Left cardiac atrium (tissue), 4 donors: Measurements from ENCODE around the gene COBLL1. TPM values are rescaled to one million over a fixed set of nuclear protein-coding genes. Genes with fewer than 3 reads are reported as not detected.
A peak's percentile ranks its signal among the peaks of the same experiment; 100 is the strongest.

ENCODE experiments used
- ATAC-seq, 2 donors: fragments of 200-7000 bp; cut with Tn5 transposase; one replicate each; pipeline ENCODE4 v1.9.1; 2020; ENCODE audit warnings: mild to moderate bottlenecking in 2 of 2, moderate library complexity in 2 of 2
- DNase-seq: peaks from one replicate; pipeline ENCODE4 v3.0.0-alpha.2; 2020
- intact Hi-C, 2 donors: fragments of 100-400 bp; cut with DNase I; formaldehyde crosslinking; loops; one replicate each; pipeline versions ENCODE4 v1.14.1 to v1.15.1; 2022 to 2023
- total RNA-seq, 2 donors: library from RNA; stranded (reverse); fragmentation: NEBNext Ultra II Directional; extraction: Animal tissue kit (Norgen Biotek cat#: 25700); gene quantifications; one replicate each; pipeline ENCODE4 v1.2.1, GENCODE V29; 2021
- donor health status: DM: no; HTN: yes; CAD: no.
- donor health status: DM: no; HTN: yes; CAD: no; lungs with severe emphysema.
- donor health status: DM: yes; HTN: yes; CAD: no.
- donor health status: Dilated cardiomyopathy.

Gene COBLL1
- total RNA-seq, 2 donors from 2014 or later, result 13.9 to 18.0 TPM

GRCh38 chr2:164675687-164676086 lies 165.9 kb downstream of the COBLL1 start:
- ATAC-seq (peak; percentile 76 to 79), DNase-seq (peak; percentile 22)
- intact Hi-C loops, result no loop called here

GRCh38 chr2:164675027-164675426 lies 166.6 kb downstream of the COBLL1 start:
- DNase-seq (no peak), ATAC-seq (no peak)
- intact Hi-C loops, result no loop called here

DNA sequence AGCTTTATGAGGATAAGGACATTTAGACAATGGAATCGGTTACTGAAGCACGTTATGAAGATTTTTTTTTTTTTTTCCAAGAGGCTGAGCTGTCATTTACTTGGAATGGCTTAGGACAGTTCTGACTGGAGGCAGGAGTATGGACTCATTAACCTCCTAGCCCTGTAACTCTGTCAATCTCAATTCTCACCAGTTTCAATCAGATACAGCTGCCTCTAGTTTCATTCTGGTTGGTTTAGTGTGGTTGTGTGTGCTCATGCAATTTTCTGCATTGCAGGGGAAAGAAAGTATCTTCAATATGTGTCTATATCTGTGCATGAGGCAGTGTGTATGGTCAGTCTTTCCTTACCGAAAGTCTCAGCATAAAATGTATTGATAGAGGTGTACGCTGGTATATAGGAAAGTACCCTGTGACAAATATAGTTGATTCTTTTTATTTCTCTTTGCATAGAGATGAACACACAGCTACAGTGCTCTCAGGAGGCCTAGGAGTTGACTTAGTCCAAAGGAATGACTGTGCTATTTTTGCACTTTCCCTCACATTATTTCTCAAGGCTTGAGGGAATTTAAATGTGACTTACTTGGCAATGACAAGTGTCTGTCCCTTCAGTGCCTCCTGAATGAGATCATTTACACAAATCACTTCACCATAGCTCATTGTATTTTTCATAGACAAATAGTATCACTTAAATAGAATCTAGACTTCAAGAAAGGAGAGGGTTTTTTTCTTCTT lies 169.8 kb downstream of the COBLL1 start:
- ATAC-seq, result peak; percentile 47 to 64
- intact Hi-C loops, result no loop called here
- no peak for DNase-seq

- no peak for ATAC-seq
- no peak for DNase-seq
- intact Hi-C loops, result no loop called here
Measured at GRCh38 chr2:164669291-164669690, 172.3 kb downstream of the COBLL1 start.

DNA sequence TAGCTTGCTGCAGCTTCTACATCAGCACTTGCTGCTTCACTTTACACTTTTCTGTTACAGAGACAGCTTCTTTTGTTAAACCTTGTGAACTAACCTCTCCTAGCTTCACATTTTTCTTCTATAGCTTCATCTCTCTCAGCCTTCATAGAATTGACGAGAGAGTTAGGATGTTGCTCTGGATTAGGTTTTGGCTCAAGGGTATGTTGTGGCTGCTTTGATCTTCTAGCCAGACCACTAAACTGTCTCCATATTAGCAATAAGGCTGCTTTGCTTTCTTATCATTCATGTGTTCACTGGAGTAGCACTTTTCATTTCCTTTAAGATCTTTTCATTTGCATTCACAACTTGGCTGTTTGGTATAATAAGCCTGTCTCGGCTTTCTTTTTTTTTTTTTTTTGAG lies 174.1 kb downstream of the COBLL1 start:
- intact Hi-C loops, result no loop called here
- no peak for ATAC-seq
- DNase-seq, result no peak

DNA sequence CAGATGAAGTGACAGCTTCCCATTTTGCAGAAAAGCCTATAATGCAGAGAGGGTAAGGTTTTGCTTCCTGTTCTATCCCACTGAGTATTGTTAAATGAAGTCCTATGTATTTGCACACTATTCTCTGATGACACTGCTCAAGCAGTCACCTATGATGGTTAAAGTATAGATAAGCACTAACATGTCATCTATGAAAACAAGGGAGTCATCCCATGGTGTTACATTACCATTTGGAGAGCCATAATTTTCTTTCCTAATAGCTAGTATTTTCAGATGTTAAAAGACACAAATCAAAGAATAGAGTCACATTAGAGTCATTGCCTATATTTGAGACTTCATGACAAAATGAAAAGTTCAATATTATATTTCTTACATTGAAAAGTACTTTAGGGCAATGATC lies 177.6 kb downstream of the COBLL1 start:
- no peak for DNase-seq
- no peak for ATAC-seq
- intact Hi-C loops, result no loop called here

DNA sequence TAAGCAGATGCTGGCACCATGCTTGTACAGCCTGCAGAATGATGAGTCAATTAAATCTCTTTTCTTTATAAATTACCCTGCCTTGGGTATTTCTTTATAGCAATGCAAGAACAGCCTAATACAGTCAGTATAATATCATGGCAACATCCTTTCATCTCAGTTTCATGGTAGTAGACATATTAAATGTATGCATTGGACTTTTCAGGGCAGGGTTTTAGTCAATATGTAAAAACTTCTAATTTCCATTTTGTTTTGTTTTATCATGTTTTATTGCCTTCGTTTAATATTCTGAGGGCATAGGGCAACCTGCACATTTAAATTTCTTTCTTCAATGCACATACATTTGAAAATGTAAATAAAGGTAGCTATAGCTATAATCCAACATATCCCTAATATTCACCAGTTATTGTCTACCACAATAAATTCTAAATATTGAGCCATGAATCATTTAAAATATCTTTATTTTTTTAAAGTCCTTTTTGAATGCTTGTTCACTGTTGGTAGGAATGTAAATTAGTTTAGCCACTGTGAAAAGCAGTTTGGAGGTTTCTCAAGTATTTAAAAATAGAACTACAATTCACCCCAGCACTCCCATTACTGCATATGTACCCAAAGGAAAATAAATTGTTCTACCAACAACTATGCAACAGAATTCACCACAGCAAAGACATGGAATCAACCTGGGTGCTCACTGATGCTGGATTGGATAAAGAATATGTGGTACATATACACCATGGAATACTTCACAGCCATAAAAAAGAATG lies 178.6 kb downstream of the COBLL1 start:
- no peak for DNase-seq
- ATAC-seq, result no peak
- intact Hi-C loops, result no loop called here

DNA sequence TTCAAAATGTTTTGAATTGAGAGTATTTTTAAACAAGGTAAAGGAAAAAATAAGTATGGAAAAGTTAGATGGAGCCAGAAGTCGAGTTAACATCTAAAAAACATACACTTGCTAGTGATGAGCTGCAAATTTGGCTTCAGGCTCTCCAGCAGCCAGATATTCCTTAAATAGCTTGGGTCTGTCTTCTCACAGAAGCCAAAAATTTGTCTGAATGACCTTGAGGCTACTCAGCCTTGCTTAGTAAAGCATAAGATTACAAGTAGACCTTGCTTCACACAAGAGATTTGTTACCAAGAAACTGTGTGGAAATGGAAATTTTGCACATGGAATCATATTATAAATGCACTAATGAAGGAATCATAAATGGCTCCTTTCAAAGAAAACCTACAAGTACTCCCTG lies 179.6 kb downstream of the COBLL1 start:
- DNase-seq (no peak), ATAC-seq (peak; percentile 71 to 96)
- intact Hi-C loops, result no loop called here

DNA sequence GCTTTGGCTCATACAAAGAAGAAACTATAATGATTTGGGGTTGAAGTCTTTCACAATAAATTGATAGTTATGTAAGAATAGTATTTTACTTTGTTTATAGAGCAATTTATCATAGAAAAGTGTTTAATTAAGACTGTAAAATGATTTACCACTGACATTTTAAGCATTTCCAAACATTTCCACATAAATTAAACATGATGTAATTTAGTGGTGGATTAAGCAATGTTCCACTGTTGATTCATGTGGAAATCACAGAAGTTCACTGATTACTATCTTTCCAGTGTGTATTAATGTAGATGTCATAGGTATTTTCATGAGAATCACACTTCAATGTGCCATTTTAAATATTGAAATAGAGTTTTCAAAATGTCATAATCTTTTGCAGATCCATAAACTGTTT lies 180.3 kb downstream of the COBLL1 start:
- DNase-seq, result no peak
- intact Hi-C loops, result no loop called here
- ATAC-seq, result no peak

GRCh38 chr2:164657129-164657528 lies 184.5 kb downstream of the COBLL1 start:
- ATAC-seq, result peak in 1 of 2 donors; percentile 58
- intact Hi-C loops, result no loop called here
- no peak for DNase-seq

GRCh38 chr2:164655750-164656149 lies 185.9 kb downstream of the COBLL1 start:
- no peak for DNase-seq
- intact Hi-C loops, result no loop called here
- ATAC-seq, result no peak

DNA sequence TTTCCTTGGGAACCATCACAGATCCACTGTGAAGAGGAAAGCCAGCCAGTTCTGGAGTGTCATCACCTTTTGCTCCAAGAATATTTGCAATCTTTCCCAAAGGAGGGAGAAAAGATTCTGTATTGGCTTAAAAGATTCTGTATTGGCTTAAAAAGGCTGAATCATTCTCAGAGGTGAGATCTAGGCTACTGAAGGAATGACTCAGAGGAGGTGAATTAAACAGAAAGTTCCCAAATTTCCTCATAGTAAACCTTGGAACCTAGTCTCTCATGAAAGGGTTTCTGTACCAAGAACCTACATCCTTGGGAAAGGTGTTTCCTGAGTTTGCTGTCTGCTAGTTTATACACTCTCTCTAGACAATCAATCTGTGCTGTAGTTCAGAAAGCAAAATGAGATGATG lies 186.3 kb downstream of the COBLL1 start:
- no peak for DNase-seq
- intact Hi-C loops, result no loop called here
- ATAC-seq, result no peak

GRCh38 chr2:164651361-164651760 lies 190.3 kb downstream of the COBLL1 start:
- intact Hi-C loops, result no loop called here
- DNase-seq (no peak), ATAC-seq (peak in 1 of 2 donors; percentile 68)

DNA sequence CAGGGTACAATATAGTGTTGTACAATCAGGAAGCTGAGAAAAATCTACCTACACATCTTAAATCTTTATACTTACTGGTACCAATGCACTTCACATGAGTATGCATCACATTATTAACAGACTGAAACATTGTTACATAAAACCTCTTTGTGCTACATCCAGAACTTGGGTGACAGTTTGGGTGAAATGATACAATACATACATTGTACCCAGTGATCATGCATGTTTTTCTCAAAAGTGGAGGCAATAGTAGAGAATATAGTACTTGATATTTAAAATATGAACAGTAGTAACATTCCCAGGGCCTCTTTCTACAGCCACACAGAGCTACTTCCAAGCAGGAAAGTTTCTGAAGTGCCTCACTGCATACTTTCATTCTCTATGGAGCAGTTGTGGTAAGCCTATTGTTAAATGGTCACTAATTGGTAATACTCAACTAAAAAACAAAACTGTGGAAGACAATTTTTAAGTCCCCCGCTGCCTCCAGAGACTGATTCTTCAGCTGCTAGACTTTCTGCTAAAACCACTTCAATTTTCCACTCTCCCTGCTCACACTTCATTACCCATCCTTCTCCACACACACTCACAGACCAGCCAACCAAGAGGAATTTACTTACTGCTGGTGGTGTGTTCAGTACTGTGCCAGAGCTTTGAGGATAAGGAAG lies 197.5 kb downstream of the COBLL1 start:
- DNase-seq, result no peak
- intact Hi-C loops, result no loop called here
- no peak for ATAC-seq

DNA sequence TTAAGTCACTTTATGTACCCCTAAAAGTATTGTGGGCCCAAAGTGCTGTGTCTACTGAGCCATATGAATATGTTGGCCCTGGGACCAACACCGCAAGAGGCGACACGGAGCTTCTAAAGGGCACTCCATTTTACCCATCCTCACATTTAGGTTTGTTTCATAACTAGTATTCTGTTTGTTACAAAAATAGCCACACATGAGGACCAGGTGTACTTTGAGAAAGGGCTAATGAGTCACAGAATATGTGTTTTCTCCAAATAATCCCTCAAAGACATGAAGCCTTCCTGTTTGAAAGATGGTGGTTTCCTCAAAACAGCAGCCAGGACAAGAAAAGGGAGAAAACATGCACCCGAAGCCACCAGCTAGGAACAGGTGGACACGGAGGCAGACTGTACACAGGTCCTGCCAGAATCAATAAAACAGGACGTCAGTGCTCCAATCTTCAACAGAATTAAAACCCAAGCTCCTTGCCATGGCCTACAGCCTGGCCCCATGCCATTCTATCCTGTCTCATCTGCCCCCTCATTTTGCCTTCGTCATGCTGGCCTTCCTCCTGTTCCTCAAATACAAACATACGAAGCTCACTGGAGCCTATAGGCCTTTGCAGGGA lies 198.6 kb downstream of the COBLL1 start:
- ATAC-seq, result no peak
- no peak for DNase-seq
- intact Hi-C loops, result no loop called here

DNA sequence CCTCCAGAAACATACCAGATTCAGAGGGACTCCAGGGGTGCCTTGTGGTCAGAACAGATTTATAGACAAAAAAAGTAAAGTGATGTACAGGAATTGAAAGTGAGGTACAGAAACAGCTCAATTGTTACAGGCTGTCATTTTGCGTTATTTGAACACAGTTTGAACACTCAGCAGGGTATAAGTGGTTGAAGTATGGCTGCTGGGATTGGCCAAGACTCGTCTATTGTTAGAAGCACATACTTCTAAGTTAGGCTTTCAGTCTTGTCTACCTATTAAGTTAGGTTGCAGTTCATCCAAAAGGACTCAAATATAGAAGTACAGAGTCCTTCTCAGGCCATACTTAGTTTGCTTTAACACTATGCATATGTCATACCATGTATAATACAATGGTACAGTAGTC lies 199.4 kb downstream of the COBLL1 start:
- DNase-seq, result no peak
- no peak for ATAC-seq
- intact Hi-C loops, result no loop called here
